ENCODE data around the gene ANKIB1.
"Not testable (repeated sequence)": the region's sequence is repeated elsewhere in the genome, so short reads cannot be mapped to it uniquely, and the experiment has no call there.

GRCh38 chr7:92359179-92359578 lies 113.4 kb downstream of the ANKIB1 start:
- TF ChIP-seq CTCF, POLR2A (IDR thresholded peaks at IDR 0.05): not testable (repeated sequence)
